ENCODE measurements around the gene IL1B.

Gene IL1B

DNA sequence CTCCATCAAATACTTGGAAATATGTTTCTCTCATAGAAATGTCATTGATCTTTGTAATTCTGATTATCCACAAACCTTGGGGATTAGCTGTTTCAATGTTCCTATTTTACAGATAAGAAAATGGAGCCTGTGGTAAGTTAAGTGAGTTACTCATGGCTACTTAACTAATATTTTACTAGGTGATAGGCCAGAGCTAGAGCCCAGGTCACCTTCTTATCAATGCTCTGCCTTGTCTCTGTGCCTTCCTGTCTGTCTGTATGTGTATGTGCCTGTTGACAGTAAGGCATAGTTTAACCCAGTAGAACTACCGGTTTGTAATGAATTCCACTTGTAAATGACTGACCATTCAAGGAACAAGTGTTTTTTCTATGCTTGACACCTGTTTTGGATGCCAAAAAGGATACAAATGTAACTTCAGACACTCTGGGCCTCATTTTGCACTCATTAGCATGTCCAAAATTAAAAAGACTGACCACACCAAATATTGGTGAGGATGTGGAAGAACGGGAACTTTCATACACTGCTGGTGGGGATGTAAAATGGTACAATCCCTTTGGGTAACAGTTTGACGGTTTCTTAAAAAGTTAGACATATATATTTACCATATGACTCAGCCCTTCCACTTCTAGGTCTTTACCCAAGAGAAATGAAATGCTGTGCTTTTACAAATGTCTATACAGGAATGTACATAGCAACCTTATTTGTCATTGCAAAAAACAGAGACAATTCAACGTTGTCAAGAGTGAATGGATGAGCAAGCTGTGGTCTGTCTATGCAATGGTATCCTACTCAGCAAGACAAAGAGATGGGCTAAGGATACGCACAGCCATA lies 32.7 kb downstream of the IL1B start:
- DNase-seq (ENCODE audit: low read depth), result no peak

GRCh38 chr2:112800881-112801583 lies 35.5 kb downstream of the IL1B start:
- no peak for DNase-seq (ENCODE audit: low read depth)

DNA sequence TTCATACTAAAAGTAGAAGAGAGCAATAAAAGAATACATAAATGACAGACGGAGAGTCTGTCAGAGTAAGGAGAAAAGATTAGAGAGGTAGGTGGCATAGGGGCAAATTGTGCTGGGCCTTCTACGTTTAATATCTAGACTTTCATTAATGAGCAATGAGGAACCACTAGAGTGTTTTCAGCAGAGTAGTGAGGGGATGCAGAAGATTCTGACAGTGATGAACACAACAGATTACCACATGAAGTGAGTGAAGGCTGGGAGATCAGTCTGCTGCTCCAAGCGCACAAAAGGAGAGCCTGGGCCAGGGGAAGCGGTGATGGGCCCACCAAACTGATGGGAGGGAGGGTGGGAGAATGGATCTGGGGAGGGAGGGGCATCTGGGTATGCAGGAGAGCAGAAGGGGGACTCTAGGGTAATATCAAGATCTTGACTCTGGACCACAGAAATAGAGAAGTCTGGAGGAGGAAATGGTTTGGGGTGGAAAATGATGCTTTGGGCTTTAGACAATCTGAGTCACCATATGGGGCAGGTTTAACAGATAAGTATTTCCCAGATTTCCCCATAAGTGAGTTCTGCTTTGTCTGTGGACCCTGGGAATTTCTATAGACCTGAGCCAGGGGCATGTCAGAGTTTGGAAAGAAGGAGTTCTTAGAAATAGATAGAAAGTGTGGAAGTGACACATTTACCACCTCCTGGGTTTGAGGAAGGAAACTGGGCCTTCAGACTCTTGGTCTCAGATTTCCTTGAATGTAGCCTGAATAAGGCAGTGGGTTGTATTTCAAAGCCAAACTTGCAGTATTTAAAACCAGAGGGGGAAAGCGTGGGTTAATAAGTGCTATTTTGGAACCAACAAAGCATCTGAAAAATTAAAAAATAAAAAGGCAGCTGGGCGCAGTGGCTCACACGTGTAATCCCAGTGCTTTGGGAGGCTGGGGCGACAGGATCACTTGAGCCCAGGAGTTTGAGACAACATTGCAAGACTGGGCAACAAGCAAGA lies 37.3 kb downstream of the IL1B start:
- no peak for DNase-seq (ENCODE audit: low read depth)

DNA sequence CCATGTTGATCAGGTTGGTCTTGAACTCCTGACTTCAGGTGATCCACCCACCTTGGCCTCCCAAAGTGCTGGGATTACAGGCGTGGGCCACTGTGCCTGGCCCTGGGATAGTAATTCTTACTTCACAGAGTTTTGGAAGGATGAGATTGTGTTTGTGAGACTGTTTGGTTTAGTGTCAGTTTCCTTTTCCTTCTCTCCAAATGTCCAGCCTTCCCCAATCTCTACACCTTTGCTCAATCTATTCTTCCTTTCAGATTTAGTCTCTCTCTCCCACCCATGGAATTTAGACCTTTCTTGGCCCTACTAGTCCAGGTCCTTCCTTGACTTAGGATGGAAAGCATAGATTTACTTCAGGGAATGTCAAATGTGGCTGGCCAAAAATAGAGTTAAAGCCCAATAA lies 40.1 kb downstream of the IL1B start:
- no peak for DNase-seq (ENCODE audit: low read depth)

DNA sequence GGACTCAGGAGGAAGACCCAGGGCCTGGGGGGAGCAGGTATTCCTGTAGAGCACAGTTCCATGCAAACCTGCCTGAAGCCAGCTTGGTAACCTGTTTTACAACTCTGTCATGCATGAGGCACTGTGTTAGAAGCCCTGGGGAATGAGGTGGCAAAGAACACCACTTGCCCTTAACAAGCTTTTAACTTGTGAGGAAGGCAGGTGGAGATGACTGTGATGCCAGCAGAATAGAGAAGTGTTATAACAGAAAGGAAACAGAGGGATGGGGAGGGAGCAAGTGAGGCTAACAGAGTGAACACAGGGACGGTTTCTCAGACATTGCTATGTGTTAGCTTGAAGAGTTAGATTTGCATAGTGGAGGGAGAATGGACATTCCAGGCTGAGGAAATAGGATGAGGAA lies 40.8 kb downstream of the IL1B start:
- DNase-seq (ENCODE audit: low read depth), result no peak

DNA sequence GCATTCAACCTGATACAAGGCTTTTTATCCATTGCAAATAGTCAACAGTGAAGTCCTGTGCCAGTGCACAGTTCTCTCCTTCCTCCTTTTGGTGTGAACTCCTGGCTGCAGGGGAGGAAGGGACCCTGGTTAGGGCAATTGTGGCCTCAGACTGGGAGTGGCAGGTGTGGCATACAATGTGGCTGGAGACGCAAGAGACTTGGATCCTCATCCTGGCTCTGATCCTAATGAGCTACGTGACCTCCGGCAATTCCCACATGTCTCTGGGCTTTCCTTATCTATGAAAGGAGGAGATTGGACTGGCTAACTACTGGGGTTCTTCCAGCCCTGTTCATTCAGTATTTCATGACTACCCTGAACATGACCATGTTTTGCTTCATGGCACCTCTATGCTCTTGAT lies 41.7 kb downstream of the IL1B start:
- DNase-seq (ENCODE audit: low read depth), result no peak

GRCh38 chr2:112794131-112794733 lies 42.3 kb downstream of the IL1B start:
- DNase-seq (ENCODE audit: low read depth), result no peak

- no peak for DNase-seq (ENCODE audit: low read depth)
Measured at GRCh38 chr2:112793449-112793978, 43.1 kb downstream of the IL1B start.

GRCh38 chr2:112792419-112792818 lies 44.2 kb downstream of the IL1B start:
- DNase-seq (ENCODE audit: low read depth), result no peak

DNA sequence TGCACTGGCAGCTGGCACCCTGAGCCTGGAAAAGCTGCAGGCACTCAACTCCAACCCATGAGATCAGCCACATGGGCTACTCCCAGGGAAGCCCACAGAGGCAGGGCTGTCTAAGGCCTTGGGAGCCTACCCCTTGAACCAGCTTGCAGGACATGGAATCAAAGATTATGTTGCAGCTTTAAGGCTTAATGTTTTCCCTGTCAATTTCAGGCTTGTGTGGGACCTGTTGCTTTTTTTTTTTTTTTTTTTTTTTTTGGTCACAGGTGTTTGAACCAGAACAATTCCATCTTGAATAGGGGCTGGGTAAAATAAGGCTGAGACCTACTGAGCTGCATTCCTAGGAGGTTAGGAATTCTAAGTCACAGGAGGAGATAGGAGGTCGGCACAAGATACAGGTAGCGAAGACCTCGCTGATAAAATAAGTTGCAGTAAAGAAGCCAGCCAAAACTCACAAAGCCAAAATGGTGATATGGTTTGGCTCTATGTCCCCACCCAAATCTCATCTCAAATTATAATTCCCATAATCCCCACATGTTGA lies 44.8 kb downstream of the IL1B start:
- DNase-seq (ENCODE audit: low read depth), result no peak

DNA sequence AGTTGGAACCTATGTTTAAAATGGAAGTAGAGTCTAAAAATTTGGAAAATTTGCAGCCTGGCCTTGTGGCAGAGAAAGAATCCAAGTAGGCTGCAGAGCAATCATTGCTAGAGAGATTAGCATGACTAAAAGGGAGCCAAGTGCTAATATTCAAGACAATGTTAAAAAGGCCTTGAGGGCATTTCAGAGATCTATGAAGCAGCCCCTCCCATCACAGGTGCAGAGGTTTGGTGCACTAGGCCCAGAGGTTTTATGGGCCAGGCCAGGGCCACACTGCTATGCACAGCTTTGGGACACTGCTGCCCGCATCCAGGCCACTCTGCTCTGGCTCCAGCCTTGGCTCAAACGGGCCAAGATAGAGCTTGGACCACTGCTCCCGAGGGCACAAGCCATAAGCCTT lies 45.6 kb downstream of the IL1B start:
- DNase-seq (ENCODE audit: low read depth), result no peak

GRCh38 chr2:112790305-112790704 lies 46.3 kb downstream of the IL1B start:
- DNase-seq (ENCODE audit: low read depth), result no peak

DNA sequence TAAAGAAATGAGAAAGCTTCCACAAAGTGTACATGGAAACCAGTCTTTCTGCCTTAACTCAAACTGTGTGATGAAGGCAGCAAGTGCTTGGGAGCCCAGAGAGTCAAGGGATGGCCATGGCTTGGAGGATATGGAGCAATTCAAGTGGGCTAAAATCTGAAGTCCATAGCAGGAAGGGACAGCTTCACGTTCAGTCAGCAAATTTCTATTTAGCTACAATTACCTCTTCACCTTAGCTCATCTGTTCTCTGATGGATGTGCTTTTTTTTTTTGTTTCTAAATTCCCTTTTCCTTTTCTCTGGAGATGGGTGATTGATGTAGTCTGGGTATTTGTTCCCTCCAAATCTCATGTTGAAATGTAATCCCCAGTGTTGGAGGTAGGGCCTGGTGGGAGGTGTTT lies 47.4 kb downstream of the IL1B start:
- no peak for DNase-seq (ENCODE audit: low read depth)

GRCh38 chr2:112788653-112789052 lies 47.9 kb downstream of the IL1B start:
- DNase-seq (ENCODE audit: low read depth), result no peak

- no peak for DNase-seq (ENCODE audit: low read depth)
Measured at GRCh38 chr2:112787729-112788393, 48.7 kb downstream of the IL1B start.

DNA sequence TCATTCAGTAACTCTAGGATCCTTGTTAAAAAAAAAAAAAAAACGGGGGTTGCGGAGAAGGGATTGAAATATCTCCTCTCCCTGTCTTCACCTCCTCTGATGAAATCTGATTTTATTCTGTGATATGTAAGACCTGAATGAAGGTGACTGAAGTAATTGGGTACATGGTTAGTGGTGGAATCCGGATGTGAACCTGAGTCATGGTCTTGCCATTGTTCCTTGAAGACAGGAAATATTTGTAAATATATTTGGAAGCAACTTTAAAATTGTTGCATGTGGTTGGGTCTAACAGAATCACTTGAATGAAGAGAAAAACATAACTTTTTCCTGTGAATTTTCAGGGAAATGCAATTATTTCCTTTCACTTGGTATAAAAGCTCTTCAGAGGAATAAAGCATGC lies 49.3 kb downstream of the IL1B start:
- DNase-seq (ENCODE audit: low read depth), result no peak

DNA sequence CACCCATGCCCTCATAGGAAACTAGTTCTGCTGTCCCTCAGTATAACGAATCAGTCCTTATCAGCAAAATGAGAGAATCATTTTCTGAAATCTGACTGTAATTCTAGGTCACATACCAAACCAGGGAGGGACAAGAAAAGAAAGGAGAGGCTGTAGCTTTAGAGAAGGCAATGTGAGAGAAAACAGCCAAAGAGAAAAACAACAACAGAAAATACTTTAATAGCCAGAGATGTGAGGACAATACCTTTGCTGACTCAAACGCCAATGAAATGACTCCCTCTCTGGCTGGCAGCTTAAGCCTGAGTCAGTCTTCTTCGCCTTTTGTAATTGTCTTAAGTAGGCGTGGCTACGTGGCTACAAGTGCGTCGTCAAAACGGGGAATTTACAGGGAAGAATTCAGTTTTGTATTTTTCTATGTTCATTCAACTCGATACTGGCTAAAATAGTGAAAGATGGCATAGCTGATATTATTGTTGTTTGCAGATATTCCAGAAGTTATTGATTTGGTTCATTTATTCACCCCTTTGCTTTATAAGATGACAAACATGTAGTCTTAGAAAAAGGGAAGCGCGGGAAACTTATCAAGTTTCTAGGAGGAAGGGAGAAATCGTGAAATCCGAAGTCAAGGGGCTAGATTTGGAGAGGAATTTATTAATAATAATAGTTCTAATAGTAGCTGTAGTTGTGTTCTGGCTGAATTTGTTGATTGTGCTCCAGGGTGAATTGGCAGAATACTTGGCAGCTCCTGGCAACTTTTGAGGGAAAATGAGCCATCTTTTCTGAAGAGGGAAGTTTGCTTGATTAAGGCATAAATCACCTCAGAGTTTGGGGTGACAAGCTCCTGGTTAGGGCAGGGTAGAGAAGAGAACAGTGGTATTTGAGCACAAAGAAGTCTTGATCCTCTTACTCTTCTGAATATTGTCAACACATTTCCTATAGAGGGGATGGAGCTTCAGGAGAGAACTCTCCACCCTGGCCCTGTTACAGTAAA lies 52.1 kb downstream of the IL1B start, which contains the start of gene IL1A:
IL1A (minus strand) TSS at position 295 of the 991 bp plus-strand sequence. CDS start 723 bp downstream, outside the sequence.
- DNase-seq (ENCODE audit: low read depth), result no peak

- DNase-seq (ENCODE audit: low read depth), result no peak
Measured at GRCh38 chr2:112783187-112783714, 53.3 kb downstream of the IL1B start.

DNA sequence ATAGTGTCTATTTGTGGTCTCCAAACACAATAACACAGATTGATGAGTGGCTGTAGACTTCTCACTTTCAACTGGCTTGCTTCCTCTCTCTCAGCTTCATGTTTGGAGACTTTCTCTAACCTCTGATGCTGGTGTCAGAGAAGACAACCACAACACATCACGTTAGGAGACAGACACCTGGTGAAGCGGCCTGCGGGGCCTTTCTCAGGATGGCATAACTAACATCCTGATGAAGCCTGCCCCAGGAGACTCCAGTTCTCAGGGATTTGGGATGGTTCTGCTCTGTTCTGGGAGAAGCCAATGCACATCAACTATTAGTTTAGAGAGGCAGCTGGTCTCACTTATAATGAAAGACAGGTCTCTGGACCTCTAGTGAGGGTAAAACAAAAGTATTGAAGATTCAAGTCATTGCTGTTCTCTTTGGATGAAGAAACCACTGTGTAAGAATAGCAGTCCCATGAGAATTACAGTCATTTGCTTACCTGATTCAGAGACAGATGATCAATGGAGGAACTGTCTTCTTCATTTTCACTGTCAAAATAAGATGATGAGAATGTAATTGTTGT lies 54.3 kb downstream of the IL1B start:
- DNase-seq (ENCODE audit: low read depth), result no peak

All from stimulated activated CD8-positive, alpha-beta memory T cell treated with anti-CD3 and anti-CD28 coated beads, Interleukin-12 subunit alpha, Interleukin-12 subunit beta, amount 100 ng/mL, for 4 hours (primary cell).